ENCODE results near the gene NCOA3. TPM values are rescaled to one million over a fixed set of nuclear protein-coding genes. Genes with fewer than 3 reads are reported as not detected.

NCOA3 gene
- total RNA-seq, 1 experiment from 2014 or later, result 25.9 TPM

- Histone ChIP-seq H3K27ac (ENCODE audit: low read depth, low read length) (no peak overlapping the region), H4K20me1 (ENCODE audit: insufficient read depth) (no peaks in the 10 kb centered on the region), H3K4me2 (ENCODE audit: low read length) (no peak overlapping the region), H3K9ac (ENCODE audit: low read length) (no peak overlapping the region), H3K4me3 (replicated peaks in 1 of 2; ENCODE audit: low read depth in 1 of 2, low read length in 2 of 2) (no peak overlapping the region), H3K27me3 (ENCODE audit: insufficient read depth, low read length) (no peaks in the 10 kb centered on the region), H3K4me1 (ENCODE audit: control insufficient read depth in 1 of 2, insufficient read depth in 2 of 2, low read length in 2 of 2) (no peaks in the 10 kb centered on the region), H2AFZ (ENCODE audit: low read depth, low read length, poor library complexity, severe bottlenecking) (no peak overlapping the region), H3K36me3 (ENCODE audit: control insufficient read depth in 1 of 2, insufficient read depth in 2 of 2, low read length in 2 of 2) (peaks cover 13 to 14% of the 10 kb centered on the region in 2 experiments; a peak in 3 of 4 replicates), H3K9me3 (ENCODE audit: control insufficient read depth in 1 of 2, insufficient read depth in 1 of 2, low read depth in 1 of 2, low read length in 2 of 2) (no peaks in the 10 kb centered on the region), H3K79me2 (ENCODE audit: insufficient read depth, low read length) (no peaks in the 10 kb centered on the region), H3K9me2 (ENCODE audit: insufficient read depth) (no peaks in the 10 kb centered on the region)
- POLR2A ChIA-PET, result no interaction called here
- ATAC-seq, result no peak
- no TSS peak for BruUV-seq (replicated peaks)
- no peak for TF ChIP-seq EZH2 (IDR thresholded peaks at IDR 0.05)
- no peak for TF ChIP-seq ZNF274 (IDR thresholded peaks at IDR 0.05; ENCODE audit: low read depth, low read length)
- no peak for TF ChIP-seq JUND (IDR thresholded peaks at IDR 0.05)
- TF ChIP-seq ZFX (IDR thresholded peaks at IDR 0.05), result no peak
- no peak for TF ChIP-seq REST (IDR thresholded peaks at IDR 0.05; ENCODE audit: low read depth)
- no peak for TF ChIP-seq FOSL1 (IDR thresholded peaks at IDR 0.05; ENCODE audit: low read depth)
- no peak for TF ChIP-seq CEBPB (IDR thresholded peaks at IDR 0.05; ENCODE audit: low read depth)
- no peak for TF ChIP-seq POLR2A (IDR thresholded peaks at IDR 0.05; ENCODE audit: borderline replicate concordance, extremely low read depth, insufficient read depth, insufficient read length)
- TF ChIP-seq TCF7L2 (IDR thresholded peaks at IDR 0.05; ENCODE audit: borderline replicate concordance, extremely low read depth, insufficient read depth, insufficient read length), result no peak
- TF ChIP-seq ZBTB33 (IDR thresholded peaks at IDR 0.05; ENCODE audit: extremely low read depth, insufficient replicate concordance, low read length), result no peak
- no peak for TF ChIP-seq ATF3 (IDR thresholded peaks at IDR 0.05)
- no peak for TF ChIP-seq POLR2AphosphoS5 (IDR thresholded peaks at IDR 0.05; ENCODE audit: low read depth, low read length)
- no peak for TF ChIP-seq ELF1 (IDR thresholded peaks at IDR 0.05; ENCODE audit: borderline replicate concordance, low read depth)
- TF ChIP-seq EGR1 (IDR thresholded peaks at IDR 0.05; ENCODE audit: low read depth), result no peak
- no peak for TF ChIP-seq CBX3 (IDR thresholded peaks at IDR 0.05; ENCODE audit: low read depth)
- no peak for TF ChIP-seq SRF (IDR thresholded peaks at IDR 0.05; ENCODE audit: low read depth)
- TF ChIP-seq YY1 (IDR thresholded peaks at IDR 0.05; ENCODE audit: extremely low read depth, insufficient replicate concordance, low read depth, low read length), result no peak
- RAD21 ChIA-PET (ENCODE audit: low non-redundant PET in 1 of 2, low total read pairs in 2 of 2, uncharacterized antibody in 2 of 2, unreplicated experiment in 2 of 2), result no interaction called here
- no peak for DNase-seq (ENCODE audit: low read depth, low spot score)
- CTCF ChIA-PET, result no interaction called here
- intact Hi-C loops (cut with micrococcal nuclease), result no loop called here
These were observed 153.9 kb downstream of the NCOA3 start for GRCh38 chr20:47655635-47656034.

All from HCT116 (cell line).